GM19452 (cell line): ENCODE measurements around the gene ZBTB21.

ENCODE experiments used
- ATAC-seq: cut with Tn5 transposase; IDR thresholded peaks from one replicate; pipeline ENCODE4 v1.9.1; 2021; ENCODE audit not compliant: unreplicated experiment

ZBTB21 gene

DNA sequence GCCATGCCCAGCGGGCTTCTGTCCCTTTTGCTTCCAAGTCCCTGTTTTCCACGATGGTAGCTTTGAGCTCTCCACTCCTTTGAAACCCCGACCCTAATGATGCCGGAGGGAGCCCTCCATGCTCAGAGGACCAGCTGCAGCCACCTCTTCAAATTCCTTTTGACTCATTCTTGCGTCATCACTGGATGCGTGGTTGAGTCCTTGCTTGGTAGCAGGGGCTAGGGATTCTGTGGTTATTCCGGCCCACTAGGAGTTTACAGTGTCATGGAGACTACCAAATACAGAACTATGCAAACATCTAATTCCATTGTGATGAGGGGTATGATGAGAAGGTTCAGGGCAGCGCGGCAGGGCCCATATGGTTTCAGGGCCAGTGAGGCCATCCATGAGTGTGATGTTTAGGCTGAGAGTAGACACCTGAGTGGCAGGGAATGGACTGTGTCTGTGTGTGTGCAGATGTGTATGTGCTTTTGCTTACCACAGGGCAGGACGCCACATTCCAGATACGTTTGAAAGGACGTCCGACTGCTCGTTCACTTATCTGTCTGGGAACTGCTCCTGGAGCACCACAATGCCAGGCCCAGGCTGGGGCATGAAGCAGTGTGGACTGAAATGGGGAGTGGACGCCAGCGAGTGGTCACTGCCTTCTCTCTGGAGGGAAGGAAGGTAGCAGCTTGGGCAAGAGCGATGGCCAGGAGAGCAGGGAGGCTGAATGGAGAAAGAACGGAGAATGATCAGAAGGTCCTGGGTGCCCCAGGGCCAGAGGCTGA, 30.4 kb upstream of the ZBTB21 start:
- ATAC-seq: no peak

DNA sequence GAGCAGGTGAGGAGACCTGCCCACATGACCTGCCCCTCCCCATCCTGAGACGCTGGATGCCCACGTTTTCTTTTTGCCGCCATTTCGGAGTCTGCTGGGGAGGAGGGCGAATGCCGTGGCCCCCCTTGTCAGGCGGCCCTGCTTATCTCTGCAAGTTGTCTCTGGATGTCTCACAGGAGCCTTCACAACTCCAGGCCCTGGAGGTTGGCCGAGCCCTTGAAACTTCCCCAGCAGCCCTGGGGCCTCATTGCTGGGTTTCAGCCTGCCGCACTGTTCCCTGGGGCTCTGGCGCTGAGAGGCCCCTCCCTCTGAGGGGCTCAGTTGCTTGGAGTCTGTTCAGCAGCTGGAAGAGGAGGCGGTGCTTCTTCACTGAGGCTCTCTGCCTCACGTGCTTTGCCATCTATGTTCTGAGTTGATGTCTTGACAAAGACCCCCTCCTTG, 29.8 kb upstream of the ZBTB21 start:
- ATAC-seq: no peak

DNA sequence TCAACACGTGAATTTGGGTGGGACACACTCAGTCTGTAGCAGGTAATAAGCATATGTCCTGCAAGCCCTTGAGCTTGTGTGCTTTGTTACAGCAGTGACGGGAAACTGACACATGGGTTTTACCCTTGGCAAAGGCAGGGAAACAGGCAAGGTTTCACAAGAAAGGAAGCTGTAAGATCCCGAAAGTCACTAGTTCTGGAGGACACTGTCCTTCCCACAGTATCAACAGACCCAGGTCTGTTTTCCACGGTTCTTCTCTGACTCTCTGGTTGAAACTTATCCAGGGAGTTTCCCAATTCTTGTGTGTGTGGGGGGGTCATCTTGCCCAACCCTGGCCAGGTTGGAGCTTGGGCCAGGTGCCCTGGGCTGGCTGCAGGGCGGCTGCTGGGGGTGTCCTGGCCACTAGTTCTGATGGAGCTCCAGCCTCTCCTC, 29.3 kb upstream of the ZBTB21 start:
- no peak for ATAC-seq

- ATAC-seq: no peak
Measured at GRCh38 chr21:42038826-42039425, 28.8 kb upstream of the ZBTB21 start.

- ATAC-seq: no peak
Measured at GRCh38 chr21:42038393-42038792, 28.2 kb upstream of the ZBTB21 start.

DNA sequence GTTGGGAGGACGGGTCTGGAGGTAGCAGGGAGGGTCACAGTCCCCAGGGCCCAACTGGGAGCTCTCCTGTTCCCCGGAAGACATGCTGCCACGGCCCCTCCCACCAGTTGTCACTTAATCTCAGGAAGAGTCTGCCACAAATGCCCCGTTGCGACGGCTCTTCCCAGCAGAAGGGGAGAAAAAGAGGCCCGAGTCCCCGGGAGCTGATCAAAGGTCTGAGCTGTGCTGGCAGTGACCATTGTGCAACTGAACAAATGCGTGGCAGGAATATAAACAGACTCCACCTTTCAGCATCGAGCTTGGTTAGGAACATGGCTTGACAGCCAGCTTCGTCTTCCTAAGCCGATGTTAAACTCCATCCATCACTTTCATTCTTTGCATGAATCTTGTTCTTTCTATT, 27.8 kb upstream of the ZBTB21 start:
- no peak for ATAC-seq

DNA sequence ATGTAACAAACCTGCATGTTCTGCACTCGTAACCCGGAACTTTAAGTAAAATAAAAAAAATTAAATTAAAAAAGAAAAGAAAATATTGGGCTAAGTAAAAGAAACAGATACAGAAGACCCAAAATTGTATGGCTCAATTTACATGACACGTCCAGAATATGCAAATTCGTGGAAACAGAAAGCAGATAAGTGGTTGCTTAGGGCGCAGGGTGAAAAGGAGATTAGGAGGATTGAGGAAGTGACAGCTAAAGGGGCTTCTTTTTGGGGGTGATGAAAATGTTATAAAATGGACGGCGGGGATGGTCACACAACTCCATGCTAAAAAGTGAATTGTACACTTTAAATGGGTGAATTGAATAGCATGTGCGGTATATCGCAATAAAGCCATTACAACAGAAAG, 27.4 kb upstream of the ZBTB21 start:
- no peak for ATAC-seq

- ATAC-seq: no peak
Measured at GRCh38 chr21:42036313-42036712, 26.2 kb upstream of the ZBTB21 start.

- no peak for ATAC-seq
Measured at GRCh38 chr21:42032968-42033367, 22.8 kb upstream of the ZBTB21 start.

- ATAC-seq: no peak
Measured at GRCh38 chr21:42032266-42032665, 22.1 kb upstream of the ZBTB21 start.

GRCh38 chr21:42031816-42032215, 21.7 kb upstream of the ZBTB21 start:
- ATAC-seq: no peak

DNA sequence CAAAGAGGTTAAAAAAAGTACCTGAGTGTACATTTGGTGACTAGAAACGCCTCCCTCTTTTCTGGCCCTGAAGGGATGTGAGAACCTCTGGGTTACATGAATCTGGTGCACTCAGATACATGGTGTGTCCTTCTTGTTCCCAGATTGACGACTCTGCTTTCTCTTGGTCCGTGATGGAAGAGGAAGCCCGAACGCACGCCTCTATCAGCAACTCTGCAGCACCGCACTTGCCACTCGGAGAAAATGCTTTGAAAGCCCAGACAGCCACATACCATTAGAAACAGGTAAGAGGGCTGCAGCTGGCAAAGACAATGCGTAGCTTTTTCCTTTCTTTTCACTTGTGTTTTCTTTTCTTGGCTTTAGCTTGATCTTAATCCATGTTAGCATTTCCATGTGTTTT, 21.1 kb upstream of the ZBTB21 start:
- ATAC-seq: no peak

DNA sequence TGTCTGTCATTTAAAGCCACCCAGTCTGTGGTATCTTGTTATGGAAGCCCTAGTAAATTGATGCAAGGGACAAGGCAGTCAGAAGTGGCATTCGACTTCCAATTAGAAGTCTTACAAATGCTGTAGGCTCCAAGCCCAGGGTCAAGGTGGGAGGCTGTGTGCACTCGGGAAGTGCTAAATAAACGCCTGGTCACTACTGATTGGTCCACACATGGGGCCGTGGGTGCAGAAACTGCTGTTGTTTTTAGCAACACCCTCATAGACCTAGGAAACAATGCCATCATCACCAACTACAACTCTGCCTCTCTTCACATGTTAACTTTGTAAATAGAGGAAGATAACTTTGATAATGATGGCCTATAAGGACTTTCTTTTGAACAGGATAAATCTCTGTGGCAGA, 20.2 kb upstream of the ZBTB21 start:
- ATAC-seq: no peak

- no peak for ATAC-seq
Measured at GRCh38 chr21:42028766-42029425, 18.7 kb upstream of the ZBTB21 start.

- ATAC-seq: no peak
Measured at GRCh38 chr21:42027822-42028765, 17.9 kb upstream of the ZBTB21 start.

GRCh38 chr21:42027085-42027821, 17.1 kb upstream of the ZBTB21 start:
- ATAC-seq: no peak

DNA sequence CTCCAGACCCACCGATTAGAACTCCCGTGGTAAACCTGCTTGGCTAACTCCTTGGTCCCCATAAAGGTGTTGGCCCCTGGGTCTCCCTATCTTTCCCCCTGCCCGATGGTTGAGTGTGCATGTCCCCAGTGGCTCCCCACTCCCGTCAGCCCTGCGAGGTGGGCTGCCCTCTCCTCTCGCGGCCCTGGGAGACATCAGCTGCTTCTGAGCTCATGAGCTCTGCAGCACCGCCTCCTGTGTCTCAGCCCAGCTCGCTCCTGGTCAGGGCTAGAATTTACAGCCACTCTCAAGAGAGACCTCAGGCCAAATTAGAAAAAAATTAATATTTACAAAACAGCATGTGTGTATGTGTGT, 15.9 kb upstream of the ZBTB21 start:
- ATAC-seq: no peak

- no peak for ATAC-seq
Measured at GRCh38 chr21:42025376-42026081, 15.4 kb upstream of the ZBTB21 start.

DNA sequence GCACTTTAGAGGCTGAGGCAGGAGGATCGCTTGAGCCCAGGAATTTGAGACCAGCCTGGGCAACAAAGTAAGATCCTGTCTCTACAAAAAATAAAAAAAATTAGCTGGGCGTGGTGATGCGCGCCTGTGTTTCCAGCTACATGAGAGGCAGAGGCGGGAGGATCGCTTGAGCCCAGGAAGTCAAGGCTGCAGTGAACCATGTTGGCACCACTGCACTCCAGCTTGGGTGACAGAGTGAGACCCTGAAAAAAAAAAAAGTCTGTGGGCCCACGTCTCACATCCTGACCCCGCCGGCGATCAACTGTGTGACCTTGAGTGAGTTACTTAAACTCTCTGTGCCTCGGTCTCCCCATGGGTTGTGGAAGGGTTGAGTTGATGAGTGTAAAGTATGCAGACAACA, 12.7 kb upstream of the ZBTB21 start:
- no peak for ATAC-seq

- ATAC-seq: no peak
Measured at GRCh38 chr21:42022091-42022430, 11.9 kb upstream of the ZBTB21 start.
